Right hindlimb (tissue), 1 donor: Measurements from ENCODE around the gene RTN4RL1.
A peak's percentile ranks its signal among the peaks of the same experiment; 100 is the strongest.

Experiments
- DNase-seq: peaks from one replicate; pipeline ENCODE4 v3.0.0-alpha.2; 2018

RTN4RL1 gene

GRCh38 chr17:1945621-1946020 lies 79.5 kb downstream of the RTN4RL1 start:
- no peak for DNase-seq

GRCh38 chr17:1943436-1943831 lies 81.7 kb downstream of the RTN4RL1 start:
- DNase-seq = no peak

- DNase-seq = no peak
These were observed 82.3 kb downstream of the RTN4RL1 start for GRCh38 chr17:1942666-1943435.

- DNase-seq = no peak
These were observed 83.1 kb downstream of the RTN4RL1 start for GRCh38 chr17:1942066-1942365.

GRCh38 chr17:1941272-1942065 lies 83.7 kb downstream of the RTN4RL1 start:
- DNase-seq = no peak

- DNase-seq = no peak
These were observed 84.3 kb downstream of the RTN4RL1 start for GRCh38 chr17:1940810-1941185.

GRCh38 chr17:1939981-1940809 lies 84.9 kb downstream of the RTN4RL1 start:
- DNase-seq = peak; percentile 80

GRCh38 chr17:1937461-1937860 lies 87.7 kb downstream of the RTN4RL1 start:
- no peak for DNase-seq

GRCh38 chr17:1936766-1937165 lies 88.4 kb downstream of the RTN4RL1 start:
- DNase-seq = no peak

GRCh38 chr17:1934901-1935300 lies 90.2 kb downstream of the RTN4RL1 start:
- no peak for DNase-seq

- no peak for DNase-seq
These were observed 91.0 kb downstream of the RTN4RL1 start for GRCh38 chr17:1933875-1934715.

- DNase-seq = peak; percentile 81
These were observed 93.1 kb downstream of the RTN4RL1 start for GRCh38 chr17:1931844-1932579.

GRCh38 chr17:1930337-1930645 lies 94.8 kb downstream of the RTN4RL1 start:
- DNase-seq = no peak

GRCh38 chr17:1928976-1929375 lies 96.2 kb downstream of the RTN4RL1 start:
- DNase-seq = no peak

GRCh38 chr17:1920948-1921351 lies 104.2 kb downstream of the RTN4RL1 start:
- DNase-seq = no peak

- DNase-seq = no peak
These were observed 105.9 kb downstream of the RTN4RL1 start for GRCh38 chr17:1919201-1919600.

GRCh38 chr17:1918346-1919162 lies 106.6 kb downstream of the RTN4RL1 start:
- no peak for DNase-seq

- DNase-seq = no peak
These were observed 108.0 kb downstream of the RTN4RL1 start for GRCh38 chr17:1916963-1917715.

- DNase-seq = no peak
These were observed 108.8 kb downstream of the RTN4RL1 start for GRCh38 chr17:1916316-1916715.

- no peak for DNase-seq
These were observed 109.2 kb downstream of the RTN4RL1 start for GRCh38 chr17:1915889-1916288.
